UCSD-AML1 (cell line): Measurements from ENCODE around the gene DUSP7.
A peak's percentile ranks its signal among the peaks of the same experiment; 100 is the strongest.

Experiments used
- DNase-seq: peaks from one replicate; lab custom pipeline; 2025; ENCODE audit not compliant: unreplicated experiment; lab: John Stamatoyannopoulos, UW

The DUSP7 gene

DNA sequence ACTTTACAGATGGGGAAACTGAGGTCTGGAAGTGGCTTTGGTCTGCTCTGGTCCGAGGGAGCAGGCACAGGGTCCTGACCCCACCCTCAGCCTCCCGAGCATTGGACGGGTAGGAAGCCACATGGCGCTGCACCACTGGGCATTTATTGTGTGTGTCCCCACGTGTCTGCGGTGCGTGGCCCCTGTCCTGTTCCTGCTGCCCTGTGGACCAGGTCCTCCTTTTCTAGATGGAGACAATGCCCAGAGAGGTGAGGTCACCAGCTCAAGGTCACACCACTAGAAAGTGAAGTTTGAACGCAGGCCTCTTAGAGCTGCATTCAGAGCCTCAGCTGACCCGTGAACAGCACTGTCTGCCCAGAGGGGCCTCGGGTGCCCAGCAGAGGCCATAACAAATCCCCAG lies 26.8 kb downstream of the DUSP7 start:
- DNase-seq, result no peak

DNA sequence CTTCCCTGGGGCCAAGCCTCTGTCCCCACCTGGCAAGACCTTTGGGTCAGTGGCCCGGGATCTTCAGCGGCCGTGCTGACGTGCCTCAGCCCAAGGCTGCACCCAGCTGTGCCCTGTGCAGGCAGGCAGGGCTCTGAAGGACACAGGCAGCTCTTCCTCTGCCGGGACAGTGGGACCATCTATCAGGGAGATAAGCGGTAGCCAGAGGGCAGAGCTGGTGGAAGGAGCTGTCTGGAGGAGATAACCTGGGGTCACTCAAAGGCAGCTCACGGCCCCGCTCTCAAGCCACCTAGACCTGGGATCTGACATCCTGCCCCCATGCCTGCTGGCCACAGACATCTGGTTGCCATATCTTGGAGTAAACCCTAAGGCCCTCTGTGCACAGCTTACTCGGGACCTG lies 27.3 kb downstream of the DUSP7 start:
- DNase-seq, result no peak

DNA sequence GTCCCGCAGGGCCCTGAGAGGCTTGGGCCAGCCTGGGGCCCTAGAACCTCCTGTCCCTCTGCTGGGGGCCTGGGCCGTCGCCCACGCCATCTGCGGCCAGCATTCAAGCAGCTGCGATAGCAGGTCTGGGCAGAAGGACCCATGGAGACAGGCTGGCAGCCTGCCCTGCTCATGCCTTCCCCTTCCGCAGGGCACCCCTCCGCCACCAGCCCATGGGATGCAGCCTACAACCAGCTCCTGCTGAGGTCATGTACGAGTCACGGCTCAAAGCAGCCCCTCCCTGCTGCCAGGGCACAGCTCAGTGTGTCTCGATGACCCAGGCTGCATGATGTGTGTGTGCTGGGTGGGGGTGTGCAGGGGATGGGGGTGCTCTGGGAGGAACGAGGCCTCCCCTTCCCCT lies 27.8 kb downstream of the DUSP7 start:
- DNase-seq, result no peak

DNA sequence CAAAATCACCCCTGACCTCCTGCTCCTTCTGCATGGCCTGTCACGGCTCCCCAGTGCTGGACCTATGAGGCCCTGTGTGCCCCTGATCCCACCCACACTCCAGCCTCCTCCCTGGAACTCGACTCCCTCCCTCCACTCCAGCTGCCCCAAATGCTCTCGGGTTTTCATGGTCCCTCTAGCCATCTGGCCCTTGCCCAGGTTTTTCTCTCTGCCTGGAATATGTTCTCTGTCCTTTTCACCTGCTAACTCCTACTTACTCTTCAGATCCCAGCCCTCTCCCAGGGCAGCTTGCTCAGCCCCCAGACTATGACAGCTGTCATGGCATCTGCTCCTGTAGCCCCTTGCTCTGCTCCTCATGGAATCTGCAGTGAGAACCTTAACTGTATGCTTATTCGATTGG lies 30.3 kb downstream of the DUSP7 start:
- no peak for DNase-seq

DNA sequence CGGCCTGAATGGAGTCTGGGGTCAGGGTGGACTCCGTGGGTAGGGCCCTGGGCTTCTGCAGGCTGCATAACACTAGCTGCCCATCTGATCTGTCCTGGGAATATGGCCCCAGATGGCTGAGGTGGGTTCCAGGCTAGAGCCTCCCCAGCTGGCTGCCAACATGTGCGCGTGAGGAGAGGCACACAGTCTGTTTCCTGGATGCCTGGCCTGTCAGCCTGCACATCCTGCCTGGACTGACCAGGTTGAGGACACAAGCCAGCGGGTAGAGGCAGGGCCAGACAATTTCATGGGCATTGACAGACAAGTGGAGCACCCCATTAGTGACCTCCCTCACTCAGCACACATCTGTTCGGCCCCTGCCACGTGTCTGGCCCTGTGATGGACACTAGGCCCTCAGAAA lies 30.9 kb downstream of the DUSP7 start:
- no peak for DNase-seq

DNA sequence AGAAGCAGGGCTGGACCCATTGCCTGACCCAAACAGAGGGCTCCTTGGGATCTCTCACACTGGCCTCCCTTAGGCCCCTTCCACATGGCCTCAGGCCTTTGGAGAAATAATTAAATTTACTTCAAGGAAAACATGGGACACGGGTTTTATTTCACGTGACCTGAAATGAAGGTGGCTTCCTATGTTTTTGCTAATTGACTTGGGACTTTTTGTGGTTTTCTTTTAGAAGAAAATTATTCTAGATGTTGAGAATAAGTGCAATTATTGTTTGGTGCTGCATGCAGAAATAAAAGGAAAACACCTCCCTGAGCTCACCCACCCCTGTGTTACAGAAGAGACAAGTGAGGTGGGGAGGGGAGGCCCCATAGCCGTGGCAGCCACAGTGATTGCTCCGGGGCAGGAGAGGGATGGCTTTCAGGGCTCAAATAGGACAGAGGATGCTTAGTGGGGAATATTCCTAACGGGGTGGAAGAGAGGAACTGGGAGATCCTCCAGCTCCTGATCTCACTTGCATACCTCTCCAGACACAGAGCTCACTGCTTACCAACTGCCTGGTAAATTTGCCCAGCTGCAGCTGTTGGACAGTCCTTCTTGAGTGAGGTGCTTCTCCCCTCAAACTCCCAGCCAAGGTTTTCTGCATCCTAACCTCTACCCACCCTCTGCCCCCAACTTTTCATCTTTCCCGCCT lies 31.5 kb downstream of the DUSP7 start:
- no peak for DNase-seq

DNA sequence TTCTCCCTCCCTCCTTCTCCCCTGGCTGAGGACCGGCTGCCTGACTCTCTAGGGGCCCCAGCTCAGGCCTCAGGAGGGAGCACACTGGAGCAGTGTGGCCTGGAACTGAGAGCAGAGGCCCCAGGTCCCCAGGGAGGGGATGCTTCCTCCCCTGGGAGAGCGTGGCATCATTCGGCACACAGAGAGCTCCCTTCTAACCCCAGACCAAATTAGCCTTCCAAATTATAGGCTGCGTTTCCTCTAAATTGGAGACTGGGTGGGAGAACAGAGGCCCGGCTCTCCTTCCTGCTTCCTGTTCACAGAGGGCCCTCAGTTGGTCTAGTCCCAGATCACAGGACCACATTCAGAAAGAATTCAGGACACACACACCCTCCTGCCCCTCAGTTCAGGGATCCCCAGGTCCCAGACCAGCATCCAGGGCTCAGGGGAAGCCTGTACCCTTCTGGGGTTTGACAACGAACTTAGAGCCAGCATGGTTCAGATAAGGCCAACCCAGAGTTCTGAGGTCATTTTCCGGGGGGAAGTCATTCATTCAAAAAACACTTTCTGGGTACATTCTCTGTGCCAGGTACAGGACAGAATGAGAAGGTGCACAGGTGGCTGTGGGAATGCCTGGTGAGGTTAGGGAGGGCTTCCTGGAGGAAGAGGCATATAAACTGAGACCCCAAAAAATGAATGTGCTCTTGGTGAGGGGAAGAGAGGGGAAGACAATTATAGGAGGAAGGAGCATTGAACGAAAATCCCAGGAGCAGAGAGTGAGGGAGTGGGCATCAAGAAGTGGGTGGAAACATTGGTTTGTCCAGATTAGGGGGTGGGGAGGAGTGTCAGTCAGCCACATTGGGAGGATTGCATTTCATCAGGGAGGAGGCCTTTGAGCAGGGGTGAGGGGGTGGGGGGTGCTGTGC lies 32.3 kb downstream of the DUSP7 start:
- DNase-seq, result no peak

DNA sequence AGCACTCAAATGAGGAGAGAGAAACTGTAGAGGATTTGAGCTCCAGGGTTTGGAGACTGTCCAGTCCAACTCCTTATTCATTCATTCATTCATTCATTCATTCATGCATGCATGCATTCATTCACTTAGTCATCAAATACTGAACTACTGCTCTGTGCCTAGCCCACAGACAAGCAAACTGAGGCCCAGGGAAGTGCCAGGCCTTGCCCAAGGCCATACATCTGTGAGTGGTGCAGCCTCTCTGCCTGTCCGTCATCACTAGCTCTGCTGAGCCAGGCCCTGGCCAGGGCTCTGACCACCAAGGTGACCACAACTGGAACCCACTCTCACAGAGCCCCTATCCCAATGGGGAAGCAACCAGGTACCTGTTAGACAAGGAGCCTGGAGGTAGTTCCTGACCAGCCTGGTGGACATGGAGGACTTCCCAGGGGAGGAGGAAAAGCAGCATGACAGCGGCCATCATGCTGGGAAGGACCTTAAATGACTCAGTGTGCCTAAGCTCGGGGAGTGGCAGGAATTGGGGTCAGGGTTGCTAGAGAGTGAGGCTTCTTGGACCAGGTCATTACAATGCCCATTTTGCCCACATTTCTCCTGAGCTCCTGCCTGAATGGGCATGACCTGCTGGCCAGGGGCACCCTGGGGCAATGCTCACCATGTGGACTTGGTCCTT lies 33.1 kb downstream of the DUSP7 start:
- DNase-seq, result no peak

DNA sequence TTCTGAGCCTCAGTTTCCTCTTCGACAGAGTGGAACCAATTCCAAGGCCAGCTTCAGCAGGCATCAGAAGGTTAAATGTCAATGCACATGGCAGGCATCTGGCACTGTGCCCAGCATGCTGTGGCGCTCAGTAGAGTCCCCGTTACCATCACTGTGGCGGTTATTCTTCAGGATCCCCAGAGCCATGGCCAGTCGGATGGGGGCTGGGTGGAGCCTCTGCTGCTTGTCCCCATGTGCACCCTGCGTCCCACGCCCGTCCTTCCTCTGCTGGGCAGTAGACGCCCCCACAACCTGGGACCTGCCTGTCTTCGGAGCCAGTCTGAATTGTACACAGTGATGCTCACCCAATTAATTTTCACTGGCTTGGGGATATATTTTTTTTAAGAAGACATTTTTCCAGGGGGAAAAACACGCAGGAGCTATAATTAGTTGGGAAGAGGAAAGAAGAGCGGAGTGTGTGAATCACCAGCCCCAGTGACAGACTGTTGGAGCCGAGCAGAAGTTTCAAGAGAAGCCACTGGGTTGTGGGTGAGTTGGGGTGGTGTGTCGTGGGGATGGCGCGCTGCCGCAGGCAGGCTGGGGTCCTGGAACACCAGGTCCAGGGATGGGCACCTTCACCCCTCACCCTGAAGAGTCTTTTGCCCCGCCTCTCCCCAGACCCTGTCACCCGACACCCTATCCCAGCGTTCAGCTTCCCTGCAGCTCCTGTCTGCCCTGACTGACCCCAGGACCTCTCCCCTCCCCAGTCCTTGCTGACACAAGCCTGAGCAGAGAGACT lies 33.9 kb downstream of the DUSP7 start:
- no peak for DNase-seq

DNA sequence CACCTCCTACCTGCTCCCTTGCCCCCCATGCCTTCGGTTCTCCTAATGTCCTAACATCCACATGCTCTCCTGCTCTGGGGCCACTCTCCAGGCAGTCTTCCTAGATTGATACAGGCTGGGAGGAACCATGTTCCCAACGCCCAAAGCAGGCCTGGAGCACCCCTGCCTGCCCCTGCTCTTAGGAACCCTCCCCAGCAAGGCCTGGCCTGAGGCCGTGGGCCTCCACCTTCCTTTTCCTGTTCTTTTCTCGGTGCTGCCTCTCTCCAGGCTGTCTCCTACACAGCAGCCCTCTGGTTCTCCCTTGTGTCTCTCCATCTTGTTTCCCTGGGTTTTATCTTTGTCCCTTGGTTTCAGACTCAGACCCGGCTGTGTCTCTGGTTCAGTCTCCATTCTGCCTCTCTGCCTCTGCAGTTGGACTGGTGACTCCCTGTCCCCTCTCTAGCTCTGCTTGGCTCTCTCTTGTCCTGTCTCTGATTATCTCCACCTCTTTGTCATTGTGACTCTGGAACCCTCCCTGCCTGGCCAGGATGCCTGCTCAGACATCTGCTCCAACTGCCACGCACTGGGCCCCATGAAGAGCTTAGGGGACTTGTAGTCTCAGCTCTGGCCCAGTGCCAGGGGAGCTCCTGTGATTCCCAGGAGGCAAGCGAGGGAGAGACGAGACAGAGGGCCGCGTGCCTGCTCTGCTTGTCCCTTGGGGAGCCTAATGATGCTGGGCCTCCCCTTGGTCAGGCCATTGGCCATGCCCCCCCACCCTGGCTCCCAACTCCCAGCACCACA lies 34.7 kb downstream of the DUSP7 start:
- no peak for DNase-seq

DNA sequence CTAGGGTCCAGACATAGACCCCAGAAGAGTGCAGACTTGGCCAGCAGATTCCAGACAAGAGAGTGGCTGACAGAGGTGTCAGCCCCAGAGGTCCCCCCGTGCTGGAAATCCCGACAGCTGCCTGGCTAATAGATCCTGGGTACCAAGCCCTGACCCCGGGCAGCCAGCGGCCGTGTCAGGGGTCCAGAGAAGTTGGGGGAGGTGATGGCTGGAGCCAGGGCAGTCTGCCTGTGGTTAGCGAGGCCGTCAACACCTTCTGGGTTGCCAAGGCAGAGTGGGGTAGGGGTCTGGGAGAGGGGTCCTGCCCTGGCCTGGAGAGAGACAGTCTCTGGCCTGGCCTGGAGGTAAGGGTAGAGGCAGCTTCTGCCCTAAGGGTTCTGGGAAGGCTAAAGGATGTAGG lies 35.6 kb downstream of the DUSP7 start:
- no peak for DNase-seq

DNA sequence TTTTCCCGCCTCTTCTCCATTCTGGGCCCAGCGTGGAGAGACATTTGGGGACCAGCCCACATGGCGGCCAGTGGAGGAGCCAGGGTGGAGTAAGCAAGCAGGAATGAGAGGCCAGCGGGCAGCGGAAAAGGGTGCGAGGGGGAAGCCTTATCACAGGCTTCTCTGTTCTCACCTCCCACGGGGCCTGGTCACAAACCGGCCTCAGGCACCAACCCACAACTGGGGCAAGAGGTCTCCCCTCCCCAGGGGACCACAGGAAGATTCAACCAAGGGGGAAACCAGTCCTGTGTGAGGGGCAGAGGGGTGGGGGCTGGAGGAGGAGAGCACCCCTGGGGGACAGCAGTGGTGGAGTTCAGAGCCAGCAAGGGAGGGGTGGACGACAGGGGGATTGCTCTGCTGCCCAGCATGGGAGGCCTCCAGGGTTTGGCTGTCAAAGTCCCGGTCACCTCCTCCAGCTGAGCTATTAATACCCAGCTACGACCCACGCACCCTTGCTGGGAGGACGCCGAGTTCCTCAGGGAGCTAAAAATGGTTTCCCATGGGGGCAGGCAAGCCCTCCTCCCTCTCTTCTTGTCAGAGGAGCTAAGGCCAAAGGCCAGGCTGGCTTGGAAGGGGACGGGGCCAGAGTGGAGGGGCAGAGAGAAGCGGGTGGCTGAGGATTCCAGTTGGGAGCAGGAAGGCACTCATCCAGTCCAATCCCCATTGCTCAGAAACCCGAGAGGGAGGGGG lies 36.9 kb downstream of the DUSP7 start:
- no peak for DNase-seq

DNA sequence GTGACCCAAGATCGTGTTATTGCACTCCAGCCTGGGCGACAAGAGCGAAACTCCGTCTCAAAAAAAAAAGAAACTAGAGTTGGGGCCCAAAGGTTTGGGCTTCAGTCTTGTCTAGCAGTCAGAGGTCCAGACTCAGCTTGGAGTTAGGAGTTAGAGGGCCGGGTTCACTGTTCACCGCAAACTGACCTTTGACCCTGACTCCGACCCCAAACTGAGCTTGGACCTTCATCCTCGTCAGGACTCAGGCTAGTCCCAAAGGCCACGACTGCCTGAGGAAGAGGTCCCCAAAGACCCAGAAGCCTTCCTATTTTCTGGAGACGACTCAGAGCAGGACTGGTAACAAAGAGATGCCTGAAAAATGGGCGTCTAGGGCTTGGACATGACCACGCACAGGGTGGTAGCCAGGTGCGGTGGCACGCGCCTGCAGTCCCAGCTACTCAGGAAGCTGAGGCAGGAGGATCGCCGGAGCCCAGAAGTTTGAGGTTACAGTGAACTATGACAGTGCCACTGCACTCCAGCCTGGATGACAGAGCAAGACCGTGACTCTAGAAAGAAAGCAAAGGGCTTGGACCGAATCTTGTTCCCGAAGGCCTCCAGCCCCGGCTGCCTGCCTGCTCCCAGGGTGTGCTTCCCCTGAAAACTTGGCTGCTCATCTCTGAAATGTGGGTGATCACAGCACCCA lies 37.9 kb downstream of the DUSP7 start:
- no peak for DNase-seq

DNA sequence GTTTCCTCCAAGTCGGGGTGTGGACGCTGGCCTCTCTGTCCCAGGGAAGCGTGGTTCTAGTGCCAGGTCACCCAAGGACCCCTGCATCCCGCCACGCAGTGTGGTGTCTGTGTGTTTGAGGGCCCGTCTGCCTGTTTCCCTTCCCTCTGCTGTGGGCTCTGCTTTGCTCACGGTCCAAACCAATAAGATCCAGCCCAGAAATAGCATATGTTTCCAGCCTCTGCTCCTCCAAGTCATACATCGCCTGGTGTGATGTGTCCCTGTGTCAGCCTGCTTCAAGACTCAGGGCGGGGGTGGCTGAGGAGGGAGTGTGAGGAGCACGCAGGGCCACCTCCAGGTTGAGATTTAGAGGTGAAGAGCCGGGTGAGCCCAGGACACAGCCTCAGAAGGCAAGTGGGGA lies 38.8 kb downstream of the DUSP7 start:
- DNase-seq, result no peak

DNA sequence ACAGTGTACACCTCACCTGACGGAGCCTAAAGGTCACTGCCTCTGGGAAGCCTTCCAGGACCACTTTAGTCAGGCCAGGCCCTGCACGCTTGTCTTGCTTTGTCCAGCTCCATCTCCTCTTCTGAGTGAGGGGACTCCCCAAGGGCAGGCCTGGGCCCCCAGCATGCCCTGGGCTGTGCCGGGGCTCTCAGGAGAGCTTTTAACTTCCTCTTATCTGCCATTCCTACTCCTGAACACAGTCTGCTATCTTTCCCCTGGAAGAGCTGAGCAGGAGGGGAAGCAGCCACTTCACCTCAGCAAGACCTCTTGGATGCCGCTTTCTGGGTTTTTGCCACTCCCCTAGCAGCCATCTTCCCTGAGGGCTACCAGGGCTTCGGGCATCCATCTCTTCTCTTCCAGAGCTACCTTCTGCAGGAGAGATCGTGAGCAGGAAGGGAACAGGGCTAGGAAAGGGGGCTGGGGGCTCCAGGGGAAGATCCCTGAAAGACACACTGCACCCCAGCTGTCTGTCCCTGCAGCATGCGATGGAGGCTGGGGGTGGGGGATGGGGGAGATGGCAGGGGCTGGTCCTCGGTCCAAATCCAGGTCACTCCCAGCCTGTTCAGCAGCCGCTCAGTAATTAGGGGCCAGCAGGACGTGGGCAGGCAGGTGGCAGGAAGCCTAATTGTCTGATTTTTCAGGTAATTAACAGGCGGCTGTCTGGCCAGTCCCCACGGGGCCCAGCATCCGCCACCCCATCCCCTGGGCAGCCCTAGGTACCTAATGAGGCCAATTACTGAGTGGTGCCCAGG lies 40.7 kb downstream of the DUSP7 start:
- no peak for DNase-seq

DNA sequence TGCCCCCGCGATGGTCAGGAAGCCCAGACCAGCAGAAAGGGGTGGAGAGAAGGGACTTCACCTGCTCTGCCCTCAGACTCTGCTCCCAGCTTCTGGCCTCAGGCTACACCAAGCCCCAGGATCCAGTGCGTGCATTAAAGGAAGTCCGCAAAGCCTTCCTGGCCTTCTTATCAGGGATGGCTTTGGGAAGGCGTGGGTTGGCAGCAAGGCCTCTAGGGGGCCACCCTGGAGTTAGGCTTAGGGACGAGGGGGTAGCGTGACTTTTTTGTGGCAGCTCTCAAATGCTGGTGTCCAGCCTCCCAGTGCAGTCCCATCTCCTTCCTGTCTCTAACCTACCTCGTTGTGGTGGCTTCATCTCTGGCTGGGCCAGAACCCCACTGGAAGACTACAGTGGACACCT lies 41.8 kb downstream of the DUSP7 start:
- DNase-seq, result peak; percentile 63

DNA sequence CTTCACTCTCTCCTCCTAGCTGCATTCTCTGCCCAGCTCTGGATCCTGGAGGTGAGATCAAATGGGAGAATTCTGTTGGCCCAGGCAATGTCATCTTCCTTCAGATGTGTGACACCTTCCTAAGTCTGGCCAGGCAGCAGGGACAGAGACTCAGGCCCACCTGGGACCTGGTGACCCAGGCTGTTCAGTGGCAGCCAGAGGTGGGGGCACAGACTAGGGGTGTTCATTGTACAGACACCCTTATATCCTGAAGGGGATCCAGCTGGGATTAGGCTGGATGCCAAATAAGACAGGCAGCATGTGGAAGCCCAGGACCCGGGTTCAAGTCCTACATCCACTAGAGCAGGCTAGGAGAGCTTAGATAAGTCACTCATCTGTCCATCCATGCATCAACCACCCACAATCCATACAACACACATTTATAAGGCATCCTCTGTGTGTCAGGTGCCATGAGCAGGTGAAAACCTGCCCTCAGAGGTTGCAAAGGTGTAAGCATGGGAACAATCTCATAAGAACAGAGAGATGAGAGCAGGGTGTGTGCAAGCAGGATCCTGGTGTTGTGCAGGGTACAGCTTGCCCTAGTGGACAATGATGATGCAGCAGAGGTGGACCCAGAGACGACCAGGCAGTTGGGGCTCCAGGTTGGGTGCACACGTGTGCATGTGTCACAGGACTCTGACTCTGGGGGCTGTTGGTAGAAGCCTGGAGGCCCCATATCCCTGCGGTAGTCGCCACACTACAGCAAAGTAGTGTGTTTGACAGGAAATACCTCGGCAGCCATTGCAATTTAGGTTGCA lies 42.4 kb downstream of the DUSP7 start:
- no peak for DNase-seq

DNA sequence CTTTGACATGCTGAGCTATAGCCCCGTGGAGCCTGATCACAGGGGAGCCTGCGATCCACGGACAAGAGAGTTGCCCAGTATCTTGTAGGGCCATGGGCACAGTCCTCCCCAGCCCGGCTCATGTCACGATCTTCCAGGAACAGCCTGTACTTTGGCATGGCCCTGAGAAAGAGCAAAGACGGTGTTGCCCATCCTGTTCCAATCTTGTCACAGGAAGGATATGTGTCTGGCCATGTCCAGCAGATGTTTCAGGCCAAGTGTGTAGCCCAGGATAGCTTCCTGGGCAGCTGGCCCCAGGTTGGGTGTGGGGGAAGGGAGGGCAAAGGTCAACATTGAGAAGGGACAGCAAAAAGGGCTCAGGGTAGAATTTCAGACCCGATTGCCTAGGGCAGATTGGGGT lies 43.7 kb downstream of the DUSP7 start:
- no peak for DNase-seq
